Caco-2 (cell line): ENCODE results near the gene TIFAB. TPM values are rescaled to one million over a fixed set of nuclear protein-coding genes. Genes with fewer than 3 reads are reported as not detected.

Source experiments
- BruUV-seq: library from RNA; stranded (reverse); fragments of 400-500 nt; replicated peaks from 2 replicates; lab custom pipeline; 2021; lab: Mats Ljungman, UMichigan
- CTCF ChIA-PET: fragments of 300-600 bp; sonication (Branson Sonifier 250); formaldehyde crosslinking; loops from one replicate; lab custom pipeline; 2022; ENCODE audit warnings: antibody characterized with exemption; lab: Charles Lee
- POLR2A ChIA-PET: fragments of 300-600 bp; sonication (Branson Sonifier 250); formaldehyde crosslinking; loops from one replicate; lab custom pipeline; 2022; ENCODE audit warnings: antibody characterized with exemption; lab: Charles Lee
- DNase-seq, 2 experiments: peaks; one replicate each; pipeline versions ENCODE4 v3.0.0 to v3.0.0-alpha.2; 2020 to 2022
- H3K27me3 ChIP-seq: replicated peaks from 2 replicates; pipeline ENCODE4 v1.6.0; 2011; ENCODE audit warnings: low read length; ENCODE audit not compliant: control insufficient read depth, insufficient read depth
- H3K36me3 ChIP-seq: 2 replicates; pipeline ENCODE4 v1.5.1; 2011; ENCODE audit warnings: low read length; ENCODE audit not compliant: control insufficient read depth, insufficient read depth
- H3K4me1 ChIP-seq: fragments of 250-450 bp; sonication (Bioruptor Pico); 2 replicates; pipeline ENCODE4 v1.5.1; 2020; ENCODE audit warnings: mild to moderate bottlenecking
- H3K4me3 ChIP-seq: 2 replicates; pipeline ENCODE4 v1.5.1; 2011; ENCODE audit warnings: low read depth, mild to moderate bottlenecking, control low read depth, low read length
- H3K9me3 ChIP-seq: fragments of 250-450 bp; sonication (Bioruptor Pico); 2 replicates; pipeline ENCODE4 v1.5.1; 2020; ENCODE audit warnings: mild to moderate bottlenecking, moderate library complexity
- H3K27ac Mint-ChIP-seq: one replicate; pipeline ENCODE4 v1.8.0; 2022; ENCODE audit warnings: mixed read lengths; ENCODE audit not compliant: unreplicated experiment
- H3K27me3 Mint-ChIP-seq: one replicate; pipeline ENCODE4 v1.8.0; 2022; ENCODE audit warnings: mixed read lengths; ENCODE audit not compliant: insufficient read depth, unreplicated experiment
- H3K36me3 Mint-ChIP-seq: one replicate; pipeline ENCODE4 v1.8.0; 2022; ENCODE audit warnings: mild to moderate bottlenecking, mixed read lengths; ENCODE audit not compliant: insufficient read depth, unreplicated experiment
- H3K4me1 Mint-ChIP-seq: one replicate; pipeline ENCODE4 v1.8.0; 2022; ENCODE audit warnings: low read depth, mixed read lengths; ENCODE audit not compliant: unreplicated experiment
- H3K4me3 Mint-ChIP-seq: one replicate; pipeline ENCODE4 v1.8.0; 2022; ENCODE audit warnings: mild to moderate bottlenecking, moderate library complexity, mixed read lengths; ENCODE audit not compliant: unreplicated experiment
- H3K9me3 Mint-ChIP-seq: one replicate; pipeline ENCODE4 v1.8.0; 2022; ENCODE audit warnings: mixed read lengths; ENCODE audit not compliant: unreplicated experiment
- intact Hi-C: fragments of 100-400 bp; cut with micrococcal nuclease; formaldehyde crosslinking; loops from one replicate; pipeline ENCODE4 v1.10.0; 2022; ENCODE audit not compliant: unreplicated experiment
- total RNA-seq: library from RNA; stranded (reverse); gene quantifications from 2 replicates; pipeline ENCODE4 v1.2.3, GENCODE V29; 2022
- TF ChIP-seq, protein P1 (sequence below), 2 experiments: fragments of 200-600 bp in 1 of 2; IDR thresholded peaks; 1 replicate in 1 of 2; 2 replicates in 1 of 2; pipeline versions ENCODE4 v1.5.1 to v1.8.0; 2011 to 2022; ENCODE audit warnings: antibody characterized with exemption in 1 of 2, control low read depth in 1 of 2, inconsistent platforms in 1 of 2, low read depth in 1 of 2, low read length in 1 of 2, mild to moderate bottlenecking in 1 of 2, moderate library complexity in 1 of 2; ENCODE audit not compliant: insufficient read depth in 1 of 2, severe bottlenecking in 1 of 2, unreplicated experiment in 1 of 2

Gene TIFAB
- total RNA-seq, 1 experiment from 2014 or later: not detected

GRCh38 chr5:135447298-135447929 is 4.7 kb downstream of the TIFAB start, which contains the start of gene DCANP1:
DCANP1 (minus strand) TSS chr5:135447348; CDS start chr5:135447108, 240 bp downstream.
- no peaks in the 10 kb centered on the region for H3K4me1 ChIP-seq
- no peaks in the 10 kb centered on the region for H3K9me3 Mint-ChIP-seq
- no peaks in the 10 kb centered on the region for H3K36me3 Mint-ChIP-seq
- no peaks in the 10 kb centered on the region for H3K27me3 Mint-ChIP-seq
- intact Hi-C loops: no loop called here
- POLR2A ChIA-PET: no interaction called here
- no peak within 1 kb of the TSS for H3K4me3 Mint-ChIP-seq
- DNase-seq: no peak
- CTCF ChIA-PET: interaction anchor here (1.2 to 2.3 kb wide), 3 partner anchors 10 to 114 kb away, joined by 3 to 9 read pairs (median 6); no protein-coding TSS in a partner anchor
- no peaks in the 10 kb centered on the region for H3K27me3 ChIP-seq
- H3K27ac Mint-ChIP-seq: no peak within 1 kb of the TSS
- H3K4me3 ChIP-seq: no peak within 1 kb of the TSS
- TF ChIP-seq, protein P1, sequence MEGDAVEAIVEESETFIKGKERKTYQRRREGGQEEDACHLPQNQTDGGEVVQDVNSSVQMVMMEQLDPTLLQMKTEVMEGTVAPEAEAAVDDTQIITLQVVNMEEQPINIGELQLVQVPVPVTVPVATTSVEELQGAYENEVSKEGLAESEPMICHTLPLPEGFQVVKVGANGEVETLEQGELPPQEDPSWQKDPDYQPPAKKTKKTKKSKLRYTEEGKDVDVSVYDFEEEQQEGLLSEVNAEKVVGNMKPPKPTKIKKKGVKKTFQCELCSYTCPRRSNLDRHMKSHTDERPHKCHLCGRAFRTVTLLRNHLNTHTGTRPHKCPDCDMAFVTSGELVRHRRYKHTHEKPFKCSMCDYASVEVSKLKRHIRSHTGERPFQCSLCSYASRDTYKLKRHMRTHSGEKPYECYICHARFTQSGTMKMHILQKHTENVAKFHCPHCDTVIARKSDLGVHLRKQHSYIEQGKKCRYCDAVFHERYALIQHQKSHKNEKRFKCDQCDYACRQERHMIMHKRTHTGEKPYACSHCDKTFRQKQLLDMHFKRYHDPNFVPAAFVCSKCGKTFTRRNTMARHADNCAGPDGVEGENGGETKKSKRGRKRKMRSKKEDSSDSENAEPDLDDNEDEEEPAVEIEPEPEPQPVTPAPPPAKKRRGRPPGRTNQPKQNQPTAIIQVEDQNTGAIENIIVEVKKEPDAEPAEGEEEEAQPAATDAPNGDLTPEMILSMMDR (IDR thresholded peaks at IDR 0.05; ENCODE audit: insufficient read depth in 1 of 2, low read depth in 1 of 2, low read length in 1 of 2, severe bottlenecking in 1 of 2, unreplicated experiment in 1 of 2): no peak
- H3K9me3 ChIP-seq: no peaks in the 10 kb centered on the region
- no peaks in the 10 kb centered on the region for H3K4me1 Mint-ChIP-seq
- BruUV-seq: no TSS peak
- H3K36me3 ChIP-seq: no peaks in the 10 kb centered on the region

DNA sequence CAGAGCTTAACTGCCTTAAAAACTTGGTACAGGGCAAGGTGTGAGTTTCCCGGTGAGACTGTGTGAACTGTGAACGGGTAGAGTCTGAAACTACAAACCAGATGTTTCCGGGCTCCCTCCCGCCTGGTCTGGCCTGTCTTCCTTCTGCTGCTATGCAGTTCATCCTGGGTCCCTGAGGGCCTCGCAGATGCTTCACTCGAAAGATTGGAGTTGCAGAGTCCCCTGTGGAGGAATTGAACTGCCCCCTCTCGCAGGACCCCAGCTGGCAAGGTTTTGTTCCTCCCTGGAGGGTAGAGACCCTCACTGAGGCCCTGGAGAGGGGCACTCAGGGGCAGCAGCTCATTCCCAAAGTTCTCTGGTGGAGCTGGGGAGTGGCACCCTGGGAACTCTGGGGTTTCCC is 5.5 kb downstream of the TIFAB start:
- Mint-ChIP-seq H3K27me3 (no peaks in the 10 kb centered on the region), H3K9me3 (no peaks in the 10 kb centered on the region), H3K4me1 (no peaks in the 10 kb centered on the region), H3K27ac (no peak overlapping the region), H3K4me3 (no peak overlapping the region), H3K36me3 (no peaks in the 10 kb centered on the region)
- CTCF ChIA-PET: interaction anchor here (1.2 to 2.3 kb wide), 2 partner anchors 11 to 114 kb away, joined by 3 to 6 read pairs; no protein-coding TSS in a partner anchor
- no peaks in the 10 kb centered on the region for H3K36me3 ChIP-seq
- H3K27me3 ChIP-seq: no peaks in the 10 kb centered on the region
- TF ChIP-seq, protein P1 (IDR thresholded peaks at IDR 0.05; ENCODE audit: insufficient read depth in 1 of 2, low read depth in 1 of 2, low read length in 1 of 2, severe bottlenecking in 1 of 2, unreplicated experiment in 1 of 2): no peak
- no peak for DNase-seq
- no peak overlapping the region for H3K4me3 ChIP-seq
- H3K9me3 ChIP-seq: no peaks in the 10 kb centered on the region
- H3K4me1 ChIP-seq: no peaks in the 10 kb centered on the region
- POLR2A ChIA-PET: no interaction called here
- BruUV-seq: no TSS peak
- intact Hi-C loops: no loop called here

DNA sequence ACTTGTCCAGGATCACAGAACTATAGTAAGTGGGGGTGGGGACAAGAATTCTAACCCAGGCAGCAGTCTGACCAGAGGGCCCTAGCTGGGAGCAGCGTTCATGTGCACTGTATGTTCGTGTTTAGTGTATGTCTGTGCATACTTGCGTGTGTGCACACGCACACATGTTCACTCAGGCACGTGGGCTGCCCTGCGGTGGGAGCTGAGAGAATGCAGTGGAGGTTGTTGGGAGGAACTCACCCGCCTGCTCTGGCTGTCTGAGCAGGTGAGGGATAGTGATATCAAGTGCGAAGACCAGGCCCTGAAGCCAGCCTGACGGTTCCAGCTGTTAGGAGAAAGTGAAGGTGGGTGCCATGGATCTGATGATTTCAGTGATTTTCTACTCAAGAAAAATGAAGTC is 5.9 kb downstream of the TIFAB start:
- H3K4me3 Mint-ChIP-seq: no peak overlapping the region
- POLR2A ChIA-PET: no interaction called here
- H3K36me3 Mint-ChIP-seq: no peaks in the 10 kb centered on the region
- no peaks in the 10 kb centered on the region for H3K4me1 Mint-ChIP-seq
- TF ChIP-seq, protein P1 (IDR thresholded peaks at IDR 0.05; ENCODE audit: insufficient read depth in 1 of 2, low read depth in 1 of 2, low read length in 1 of 2, severe bottlenecking in 1 of 2, unreplicated experiment in 1 of 2): no peak
- H3K4me1 ChIP-seq: no peaks in the 10 kb centered on the region
- CTCF ChIA-PET: interaction anchor here (1.2 to 2.3 kb wide), 2 partner anchors 11 to 115 kb away, joined by 3 to 6 read pairs; no protein-coding TSS in a partner anchor
- H3K27me3 ChIP-seq: no peaks in the 10 kb centered on the region
- intact Hi-C loops: no loop called here
- no peaks in the 10 kb centered on the region for H3K9me3 ChIP-seq
- no peak for DNase-seq
- H3K36me3 ChIP-seq: no peaks in the 10 kb centered on the region
- no peaks in the 10 kb centered on the region for H3K9me3 Mint-ChIP-seq
- H3K27me3 Mint-ChIP-seq: no peaks in the 10 kb centered on the region
- no TSS peak for BruUV-seq
- H3K27ac Mint-ChIP-seq: no peak overlapping the region
- H3K4me3 ChIP-seq: no peak overlapping the region
